Smooth muscle cell (in vitro differentiated cells): Measurements from ENCODE around the gene PGC. TPM values are rescaled to one million over a fixed set of nuclear protein-coding genes. Genes with fewer than 3 reads are reported as not detected.
A peak's percentile ranks its signal among the peaks of the same experiment; 100 is the strongest.

ENCODE experiments used
- DNase-seq: peaks from one replicate; lab custom pipeline; 2025; ENCODE audit not compliant: unreplicated experiment; lab: John Stamatoyannopoulos, UW
- H2AFZ ChIP-seq: fragments of 200-600 bp; sonication (generic); 2 replicates; pipeline ENCODE4 v1.6.0; 2016; ENCODE audit warnings: antibody characterized with exemption, low read depth, mild to moderate bottlenecking
- H3F3A ChIP-seq: fragments of 200-600 bp; sonication (generic); 2 replicates; pipeline ENCODE4 v1.6.0; 2017; ENCODE audit warnings: antibody characterized with exemption, low read depth
- H3K27ac ChIP-seq: fragments of 200-600 bp; sonication (generic); 2 replicates; pipeline ENCODE4 v1.5.1; 2016; ENCODE audit warnings: low read depth, mild to moderate bottlenecking
- H3K27me3 ChIP-seq: fragments of 200-600 bp; sonication (generic); 2 replicates; pipeline ENCODE4 v1.6.1; 2016; ENCODE audit warnings: low read depth, mild to moderate bottlenecking
- H3K36me3 ChIP-seq: fragments of 200-600 bp; sonication (generic); 2 replicates; pipeline ENCODE4 v1.5.1; 2016; ENCODE audit warnings: low read depth
- H3K4me1 ChIP-seq: fragments of 200-600 bp; sonication (generic); 2 replicates; pipeline ENCODE4 v1.5.1; 2016; ENCODE audit warnings: low read depth
- H3K4me2 ChIP-seq: fragments of 200-600 bp; sonication (generic); 2 replicates; pipeline ENCODE4 v1.6.0; 2016; ENCODE audit warnings: mild to moderate bottlenecking
- H3K4me3 ChIP-seq: fragments of 200-600 bp; sonication (generic); 2 replicates; pipeline ENCODE4 v1.5.1; 2016; ENCODE audit warnings: mild to moderate bottlenecking
- H3K79me2 ChIP-seq: fragments of 200-600 bp; sonication (generic); 2 replicates; pipeline ENCODE4 v1.6.0; 2016; ENCODE audit warnings: low read depth, mild to moderate bottlenecking
- H3K9ac ChIP-seq: fragments of 200-600 bp; sonication (generic); 2 replicates; pipeline ENCODE4 v1.6.0; 2016; ENCODE audit warnings: low read depth
- H3K9me3 ChIP-seq: fragments of 200-600 bp; sonication (generic); replicated peaks from 2 replicates; pipeline ENCODE4 v1.5.1; 2016; ENCODE audit warnings: low read depth
- H4K20me1 ChIP-seq: fragments of 200-600 bp; sonication (generic); 2 replicates; pipeline ENCODE4 v1.6.0; 2016; ENCODE audit warnings: low read depth
- WGBS: methylation state at CpG from one replicate; pipeline ENCODE4 v1.1.7; 2016; ENCODE audit warnings: low lambda C conversion rate; 5-methylcytosine and 5-hydroxymethylcytosine counted together
- polyA plus RNA-seq: library from polyadenylated mRNA; unstranded; fragments of >200 nt; fragmentation: Nextera tagmentation; extraction: Ambion mirVana; gene quantifications from 2 replicates; pipeline ENCODE4 v1.2.1, GENCODE V29; 2016
- total RNA-seq: library from RNA; depleted of rRNA; stranded (reverse); fragments of >200 nt; gene quantifications from 2 replicates; pipeline ENCODE4 v1.2.3, GENCODE V29; 2014
- TF ChIP-seq, protein P1 (sequence below): fragments of 200-600 bp; sonication (generic); IDR thresholded peaks from 2 replicates; pipeline ENCODE4 v1.5.1; 2017; ENCODE audit warnings: borderline replicate concordance, mild to moderate bottlenecking, antibody characterized with exemption; ENCODE audit not compliant: insufficient read depth, poor library complexity, severe bottlenecking

PGC gene
- total and polyA plus RNA-seq, 2 experiments from 2014 or later, result not detected

GRCh38 chr6:41778895-41779294 is 31.7 kb upstream of the PGC start:
- no peak overlapping the region for H2AFZ ChIP-seq
- no peaks in the 10 kb centered on the region for H3K9me3 ChIP-seq
- H4K20me1 ChIP-seq, result no peaks in the 10 kb centered on the region
- DNase-seq, result no peak
- peak overlapping the region; percentile 95 for H3K4me2 ChIP-seq
- peak overlapping the region; percentile 24 for H3K9ac ChIP-seq
- H3K79me2 ChIP-seq, result no peaks in the 10 kb centered on the region
- peak overlapping the region; percentile 55 for H3K4me3 ChIP-seq
- no peaks in the 10 kb centered on the region for H3K27me3 ChIP-seq
- peaks cover 4% of the 10 kb centered on the region for H3K36me3 ChIP-seq
- TF ChIP-seq, protein P1, sequence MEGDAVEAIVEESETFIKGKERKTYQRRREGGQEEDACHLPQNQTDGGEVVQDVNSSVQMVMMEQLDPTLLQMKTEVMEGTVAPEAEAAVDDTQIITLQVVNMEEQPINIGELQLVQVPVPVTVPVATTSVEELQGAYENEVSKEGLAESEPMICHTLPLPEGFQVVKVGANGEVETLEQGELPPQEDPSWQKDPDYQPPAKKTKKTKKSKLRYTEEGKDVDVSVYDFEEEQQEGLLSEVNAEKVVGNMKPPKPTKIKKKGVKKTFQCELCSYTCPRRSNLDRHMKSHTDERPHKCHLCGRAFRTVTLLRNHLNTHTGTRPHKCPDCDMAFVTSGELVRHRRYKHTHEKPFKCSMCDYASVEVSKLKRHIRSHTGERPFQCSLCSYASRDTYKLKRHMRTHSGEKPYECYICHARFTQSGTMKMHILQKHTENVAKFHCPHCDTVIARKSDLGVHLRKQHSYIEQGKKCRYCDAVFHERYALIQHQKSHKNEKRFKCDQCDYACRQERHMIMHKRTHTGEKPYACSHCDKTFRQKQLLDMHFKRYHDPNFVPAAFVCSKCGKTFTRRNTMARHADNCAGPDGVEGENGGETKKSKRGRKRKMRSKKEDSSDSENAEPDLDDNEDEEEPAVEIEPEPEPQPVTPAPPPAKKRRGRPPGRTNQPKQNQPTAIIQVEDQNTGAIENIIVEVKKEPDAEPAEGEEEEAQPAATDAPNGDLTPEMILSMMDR, result no peak
- H3F3A ChIP-seq, result no peaks in the 10 kb centered on the region
- no peak overlapping the region for H3K27ac ChIP-seq
- H3K4me1 ChIP-seq, result peaks cover 14% of the 10 kb centered on the region
- 51% methylated on average over 6 of the region's 6 CpGs for WGBS

- no peaks in the 10 kb centered on the region for H4K20me1 ChIP-seq
- TF ChIP-seq, protein P1, result no peak
- H2AFZ ChIP-seq, result no peak overlapping the region
- no peaks in the 10 kb centered on the region for H3K9me3 ChIP-seq
- no peaks in the 10 kb centered on the region for H3K27me3 ChIP-seq
- H3K4me3 ChIP-seq, result no peak overlapping the region
- H3K4me2 ChIP-seq, result no peak overlapping the region
- no peak overlapping the region for H3K27ac ChIP-seq
- no peaks in the 10 kb centered on the region for H3K79me2 ChIP-seq
- WGBS, result 94% methylated on average over 5 of the region's 5 CpGs
- H3F3A ChIP-seq, result no peaks in the 10 kb centered on the region
- no peak for DNase-seq
- peaks cover 4% of the 10 kb centered on the region for H3K36me3 ChIP-seq
- peaks cover 14% of the 10 kb centered on the region for H3K4me1 ChIP-seq
- no peak overlapping the region for H3K9ac ChIP-seq
Measured at GRCh38 chr6:41777551-41778285, 30.5 kb upstream of the PGC start.

GRCh38 chr6:41775293-41775882 is 28.2 kb upstream of the PGC start:
- TF ChIP-seq, protein P1, result no peak
- Histone ChIP-seq H3K9ac (no peak overlapping the region), H2AFZ (no peak overlapping the region), H3K4me3 (no peak overlapping the region), H4K20me1 (no peaks in the 10 kb centered on the region), H3F3A (no peaks in the 10 kb centered on the region), H3K79me2 (no peaks in the 10 kb centered on the region), H3K9me3 (no peaks in the 10 kb centered on the region), H3K4me1 (peaks cover 5% of the 10 kb centered on the region), H3K4me2 (no peak overlapping the region), H3K27ac (no peak overlapping the region), H3K27me3 (no peaks in the 10 kb centered on the region), H3K36me3 (peaks cover 4% of the 10 kb centered on the region)
- WGBS, result 97% methylated on average over 13 of the region's 13 CpGs
- no peak for DNase-seq
